HCT116 (cell line): ENCODE results near the gene PER2. TPM values are rescaled to one million over a fixed set of nuclear protein-coding genes. Genes with fewer than 3 reads are reported as not detected.

Experiments used
- ATAC-seq: fragments of 200-7000 bp; cut with Tn5 transposase; 2 replicates; pipeline ENCODE4 v1.9.1; 2020; ENCODE audit warnings: mild to moderate bottlenecking, moderate library complexity
- BruUV-seq: library from RNA; stranded (reverse); fragments of 400-500 nt; replicated peaks from 2 replicates; lab custom pipeline; 2021; lab: Mats Ljungman, UMichigan
- CTCF ChIA-PET: fragments of 300-600 bp; sonication (Branson Sonifier 250); formaldehyde crosslinking; loops from one replicate; lab custom pipeline; 2021; ENCODE audit warnings: antibody characterized with exemption; lab: Charles Lee
- POLR2A ChIA-PET: fragments of 300-600, 350-600 bp; sonication (Branson Sonifier 250); formaldehyde crosslinking; loops from one replicate; lab custom pipeline; 2021; ENCODE audit warnings: antibody characterized with exemption; lab: Charles Lee
- RAD21 ChIA-PET, 2 experiments: fragments of 300-600 bp; sonication (Branson Sonifier 250); formaldehyde crosslinking; loops; one replicate each; lab custom pipeline; 2023; ENCODE audit warnings: low total read pairs in 2 of 2; ENCODE audit not compliant: uncharacterized antibody in 2 of 2, unreplicated experiment in 2 of 2, low non-redundant PET in 1 of 2; lab: Charles Lee
- DNase-seq: peaks from one replicate; pipeline ENCODE4 v3.0.0-alpha.2; 2010; ENCODE audit warnings: low read depth, low spot score
- H2AFZ ChIP-seq: fragments of 200-600 bp; shearing (Covaris generic), sonication (generic); 2 replicates; pipeline ENCODE4 v1.6.1; 2017; ENCODE audit warnings: low read depth, mixed run types, mixed read lengths, antibody characterized with exemption, low read length; ENCODE audit not compliant: poor library complexity, severe bottlenecking
- H3K27ac ChIP-seq: 2 replicates; pipeline ENCODE4 v1.5.1; 2012; ENCODE audit warnings: low read depth, low read length
- H3K27me3 ChIP-seq: fragments of 200-600 bp; sonication (generic); 2 replicates; pipeline ENCODE4 v1.6.1; 2016; ENCODE audit warnings: mixed run types, low read length, mixed read lengths; ENCODE audit not compliant: insufficient read depth
- H3K36me3 ChIP-seq, 2 experiments: fragments of 200-500 bp in 1 of 2; fragments of 200-600 bp in 1 of 2; sonication (Bioruptor generic) in 1 of 2; sonication (generic) in 1 of 2; 2 replicates each; pipeline versions ENCODE4 v1.5.1 to v1.6.1; 2014 to 2016; ENCODE audit warnings: low read length in 2 of 2, inconsistent platforms in 1 of 2, mixed read lengths in 1 of 2, mixed run types in 1 of 2; ENCODE audit not compliant: insufficient read depth in 2 of 2, control insufficient read depth in 1 of 2
- H3K4me1 ChIP-seq, 2 experiments: fragments of 200-600 bp in 1 of 2; sonication (generic) in 1 of 2; 2 replicates each; pipeline versions ENCODE4 v1.5.1 to v1.6.1; 2012 to 2017; ENCODE audit warnings: low read length in 2 of 2, inconsistent platforms in 1 of 2, mild to moderate bottlenecking in 1 of 2, mixed read lengths in 1 of 2, mixed run types in 1 of 2, moderate library complexity in 1 of 2; ENCODE audit not compliant: insufficient read depth in 2 of 2, control insufficient read depth in 1 of 2
- H3K4me2 ChIP-seq: fragments of 200-600 bp; sonication (generic); 2 replicates; pipeline ENCODE4 v1.6.1; 2017; ENCODE audit warnings: mixed run types, low read length, mixed read lengths
- H3K4me3 ChIP-seq, 2 experiments: fragments of 200-600 bp in 1 of 2; sonication (generic) in 1 of 2; replicated peaks in 1 of 2; 2 replicates each; pipeline ENCODE4 v1.5.1; 2011 to 2016; ENCODE audit warnings: low read length in 2 of 2, control low read depth in 1 of 2, low read depth in 1 of 2, mild to moderate bottlenecking in 1 of 2, mixed read lengths in 1 of 2, mixed run types in 1 of 2
- H3K79me2 ChIP-seq: fragments of 200-600 bp; sonication (generic); 2 replicates; pipeline ENCODE4 v1.6.1; 2017; ENCODE audit warnings: mild to moderate bottlenecking, mixed run types, low read length, moderate library complexity, mixed read lengths; ENCODE audit not compliant: insufficient read depth
- H3K9ac ChIP-seq: fragments of 200-600 bp; sonication (generic); 2 replicates; pipeline ENCODE4 v1.6.1; 2016; ENCODE audit warnings: low read length, mixed read lengths
- H3K9me2 ChIP-seq: fragments of 200-600 bp; sonication (generic), shearing (Covaris generic); 2 replicates; pipeline ENCODE4 v1.6.1; 2017; ENCODE audit warnings: mixed run types, mild to moderate bottlenecking, moderate library complexity; ENCODE audit not compliant: insufficient read depth
- H3K9me3 ChIP-seq, 2 experiments: fragments of 200-500 bp in 1 of 2; fragments of 200-600 bp in 1 of 2; sonication (Bioruptor generic) in 1 of 2; sonication (generic) in 1 of 2; 2 replicates each; pipeline ENCODE4 v1.6.1; 2014 to 2017; ENCODE audit warnings: low read length in 2 of 2, mixed read lengths in 2 of 2, inconsistent platforms in 1 of 2, low read depth in 1 of 2, mild to moderate bottlenecking in 1 of 2, mixed run types in 1 of 2, moderate library complexity in 1 of 2; ENCODE audit not compliant: control insufficient read depth in 1 of 2, insufficient read depth in 1 of 2
- H4K20me1 ChIP-seq: fragments of 200-600 bp; sonication (generic), shearing (Covaris generic); 2 replicates; pipeline ENCODE4 v1.6.1; 2017; ENCODE audit warnings: mixed run types, mild to moderate bottlenecking, moderate library complexity; ENCODE audit not compliant: insufficient read depth
- ATF3 ChIP-seq: IDR thresholded peaks from 2 replicates; pipeline ENCODE4 v1.6.1; 2012
- CEBPB ChIP-seq: IDR thresholded peaks from 2 replicates; pipeline ENCODE4 v1.6.1; 2012; ENCODE audit warnings: low read depth
- EGR1 ChIP-seq: IDR thresholded peaks from 2 replicates; pipeline ENCODE4 v1.6.1; 2012; ENCODE audit warnings: low read depth
- ELF1 ChIP-seq: IDR thresholded peaks from 2 replicates; pipeline ENCODE4 v1.6.1; 2012; ENCODE audit warnings: low read depth, borderline replicate concordance
- EZH2phosphoT487 ChIP-seq: fragments of 200-600 bp; IDR thresholded peaks from 2 replicates; pipeline ENCODE4 v1.6.1; 2018; ENCODE audit warnings: antibody characterized with exemption, borderline replicate concordance
- FOSL1 ChIP-seq: IDR thresholded peaks from 2 replicates; pipeline ENCODE4 v1.6.1; 2012; ENCODE audit warnings: low read depth
- JUND ChIP-seq: IDR thresholded peaks from 2 replicates; pipeline ENCODE4 v1.6.1; 2012
- POLR2A ChIP-seq: IDR thresholded peaks from 2 replicates; pipeline ENCODE4 v1.7.0; 2011; ENCODE audit warnings: borderline replicate concordance; ENCODE audit not compliant: insufficient read depth, insufficient read length; ENCODE audit errors: extremely low read depth
- POLR2AphosphoS5 ChIP-seq: IDR thresholded peaks from 2 replicates; pipeline ENCODE4 v1.6.1; 2011; ENCODE audit warnings: mild to moderate bottlenecking, low read depth, low read length, moderate library complexity
- RAD21 ChIP-seq: IDR thresholded peaks from 2 replicates; pipeline ENCODE4 v1.6.1; 2012; ENCODE audit warnings: low read depth, mild to moderate bottlenecking
- ZFX ChIP-seq: fragments of 450-650 bp; IDR thresholded peaks from 2 replicates; pipeline ENCODE4 v1.6.1; 2017
- intact Hi-C: fragments of 100-400 bp; cut with micrococcal nuclease; formaldehyde crosslinking; loops from 2 replicates; pipeline ENCODE4 v1.10.0; 2022
- total RNA-seq: library from RNA; stranded (reverse); gene quantifications from one replicate; pipeline ENCODE4 v1.2.1, GENCODE V29; 2021; ENCODE audit not compliant: unreplicated experiment
- TF ChIP-seq, protein P1 (sequence below), 3 experiments: fragments of 200-600 bp in 1 of 3; sonication (generic) in 1 of 3; IDR thresholded peaks in 2 of 3; conservative IDR thresholded peaks in 1 of 3; 2 replicates each; pipeline ENCODE4 v1.5.1; 2012 to 2017; ENCODE audit warnings: low read depth in 2 of 3, low read length in 2 of 3, antibody characterized with exemption in 1 of 3, borderline replicate concordance in 1 of 3, control low read depth in 1 of 3, mild to moderate bottlenecking in 1 of 3, mixed read lengths in 1 of 3, mixed run types in 1 of 3, moderate library complexity in 1 of 3; ENCODE audit not compliant: insufficient read depth in 1 of 3
- TF ChIP-seq, protein P2 (sequence below): IDR thresholded peaks from 2 replicates; pipeline ENCODE4 v1.6.1; 2012; ENCODE audit warnings: low read depth

The PER2 gene
- total RNA-seq, 1 experiment from 2014 or later, result 18.7 TPM

DNA sequence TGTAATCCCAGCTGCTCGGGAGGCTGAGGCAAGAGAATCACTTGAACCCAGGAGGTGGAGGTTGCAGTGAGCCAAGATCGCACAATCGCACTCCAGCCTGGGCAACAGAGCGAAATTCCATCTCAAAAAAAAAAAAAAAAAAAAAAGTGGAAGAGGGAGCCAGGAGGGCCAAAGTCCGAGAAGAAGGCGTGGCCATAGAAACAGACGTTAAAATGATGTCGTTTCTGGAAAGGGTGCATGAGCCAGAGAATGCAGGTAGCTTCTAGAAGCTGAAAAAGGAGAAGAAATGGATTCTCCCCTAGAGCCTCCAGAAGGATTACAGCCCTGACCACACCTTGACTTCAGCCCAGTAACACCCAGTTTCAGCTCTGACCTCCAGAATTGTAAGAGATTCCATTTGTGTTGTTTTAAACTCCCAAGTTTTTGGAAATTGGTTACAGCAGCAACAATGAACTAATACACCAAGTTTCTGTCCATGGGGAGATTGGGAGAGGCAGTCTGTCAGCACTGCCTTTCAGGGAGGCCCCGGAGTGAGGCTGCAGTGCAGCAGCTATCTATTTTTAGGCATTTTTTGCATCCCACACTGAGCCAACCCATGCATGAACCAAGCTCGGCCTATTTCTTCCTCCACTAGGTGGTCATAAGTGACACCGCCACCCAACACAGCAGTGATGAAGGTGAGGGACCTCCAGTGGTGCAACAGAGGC, 17.7 kb upstream of the PER2 start:
- CTCF ChIA-PET, result no interaction called here
- no peaks in the 10 kb centered on the region for H3K27me3 ChIP-seq
- TF ChIP-seq JUND, result no peak
- TF ChIP-seq RAD21, result no peak
- no peak for TF ChIP-seq POLR2AphosphoS5
- no peak for TF ChIP-seq EGR1
- no peak for TF ChIP-seq POLR2A
- TF ChIP-seq ELF1, result no peak
- no peak for TF ChIP-seq ZFX
- TF ChIP-seq FOSL1, result no peak
- no peaks in the 10 kb centered on the region; a peak in 1 of 4 replicates for H3K4me1 ChIP-seq
- H3K36me3 ChIP-seq, result no peaks in the 10 kb centered on the region
- no peak for DNase-seq
- no peak for ATAC-seq
- H2AFZ ChIP-seq, result no peak overlapping the region
- H3K9me2 ChIP-seq, result no peaks in the 10 kb centered on the region
- H3K27ac ChIP-seq, result no peak overlapping the region
- BruUV-seq, result no TSS peak
- intact Hi-C loops, result no loop called here
- no peaks in the 10 kb centered on the region for H3K9me3 ChIP-seq
- H3K9ac ChIP-seq, result no peak overlapping the region
- no peak overlapping the region for H3K4me2 ChIP-seq
- RAD21 ChIA-PET, result no interaction called here
- H3K4me3 ChIP-seq, result no peak overlapping the region
- no peaks in the 10 kb centered on the region for H4K20me1 ChIP-seq
- POLR2A ChIA-PET, result no interaction called here
- no peaks in the 10 kb centered on the region for H3K79me2 ChIP-seq

- Histone ChIP-seq H3K4me1 (no peaks in the 10 kb centered on the region; a peak in 1 of 4 replicates), H3K36me3 (no peaks in the 10 kb centered on the region), H3K9me2 (no peaks in the 10 kb centered on the region), H3K9ac (no peak overlapping the region), H2AFZ (no peak overlapping the region), H3K4me3 (no peak overlapping the region), H3K4me2 (no peak overlapping the region), H3K27me3 (no peaks in the 10 kb centered on the region), H4K20me1 (no peaks in the 10 kb centered on the region), H3K27ac (no peak overlapping the region), H3K9me3 (no peaks in the 10 kb centered on the region), H3K79me2 (no peaks in the 10 kb centered on the region)
- ChIA-PET CTCF (interaction anchor here (0.7 to 1.0 kb wide), 3 partner anchors 11 to 52 kb away, joined by 3 to 6 read pairs (median 5); no protein-coding TSS in a partner anchor), POLR2A (no interaction called here), RAD21 (no interaction called here)
- DNase-seq (no peak), ATAC-seq (peak; percentile 72)
- TF ChIP-seq RAD21 (peak; percentile 41), CEBPB (no peak), EZH2phosphoT487 (no peak), ELF1 (no peak), POLR2AphosphoS5 (no peak), ATF3 (no peak)
- TF ChIP-seq, protein P1, sequence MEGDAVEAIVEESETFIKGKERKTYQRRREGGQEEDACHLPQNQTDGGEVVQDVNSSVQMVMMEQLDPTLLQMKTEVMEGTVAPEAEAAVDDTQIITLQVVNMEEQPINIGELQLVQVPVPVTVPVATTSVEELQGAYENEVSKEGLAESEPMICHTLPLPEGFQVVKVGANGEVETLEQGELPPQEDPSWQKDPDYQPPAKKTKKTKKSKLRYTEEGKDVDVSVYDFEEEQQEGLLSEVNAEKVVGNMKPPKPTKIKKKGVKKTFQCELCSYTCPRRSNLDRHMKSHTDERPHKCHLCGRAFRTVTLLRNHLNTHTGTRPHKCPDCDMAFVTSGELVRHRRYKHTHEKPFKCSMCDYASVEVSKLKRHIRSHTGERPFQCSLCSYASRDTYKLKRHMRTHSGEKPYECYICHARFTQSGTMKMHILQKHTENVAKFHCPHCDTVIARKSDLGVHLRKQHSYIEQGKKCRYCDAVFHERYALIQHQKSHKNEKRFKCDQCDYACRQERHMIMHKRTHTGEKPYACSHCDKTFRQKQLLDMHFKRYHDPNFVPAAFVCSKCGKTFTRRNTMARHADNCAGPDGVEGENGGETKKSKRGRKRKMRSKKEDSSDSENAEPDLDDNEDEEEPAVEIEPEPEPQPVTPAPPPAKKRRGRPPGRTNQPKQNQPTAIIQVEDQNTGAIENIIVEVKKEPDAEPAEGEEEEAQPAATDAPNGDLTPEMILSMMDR (IDR thresholded peaks at IDR 0.05 in 2 of 3, conservative IDR thresholded peaks at IDR 0.05 in 1 of 3; ENCODE audit: borderline replicate concordance in 1 of 3, insufficient read depth in 1 of 3, low read depth in 2 of 3, low read length in 2 of 3), result peak; percentile 49 to 65 (median 53); a peak in 5 of 6 replicates
- TF ChIP-seq, protein P2, sequence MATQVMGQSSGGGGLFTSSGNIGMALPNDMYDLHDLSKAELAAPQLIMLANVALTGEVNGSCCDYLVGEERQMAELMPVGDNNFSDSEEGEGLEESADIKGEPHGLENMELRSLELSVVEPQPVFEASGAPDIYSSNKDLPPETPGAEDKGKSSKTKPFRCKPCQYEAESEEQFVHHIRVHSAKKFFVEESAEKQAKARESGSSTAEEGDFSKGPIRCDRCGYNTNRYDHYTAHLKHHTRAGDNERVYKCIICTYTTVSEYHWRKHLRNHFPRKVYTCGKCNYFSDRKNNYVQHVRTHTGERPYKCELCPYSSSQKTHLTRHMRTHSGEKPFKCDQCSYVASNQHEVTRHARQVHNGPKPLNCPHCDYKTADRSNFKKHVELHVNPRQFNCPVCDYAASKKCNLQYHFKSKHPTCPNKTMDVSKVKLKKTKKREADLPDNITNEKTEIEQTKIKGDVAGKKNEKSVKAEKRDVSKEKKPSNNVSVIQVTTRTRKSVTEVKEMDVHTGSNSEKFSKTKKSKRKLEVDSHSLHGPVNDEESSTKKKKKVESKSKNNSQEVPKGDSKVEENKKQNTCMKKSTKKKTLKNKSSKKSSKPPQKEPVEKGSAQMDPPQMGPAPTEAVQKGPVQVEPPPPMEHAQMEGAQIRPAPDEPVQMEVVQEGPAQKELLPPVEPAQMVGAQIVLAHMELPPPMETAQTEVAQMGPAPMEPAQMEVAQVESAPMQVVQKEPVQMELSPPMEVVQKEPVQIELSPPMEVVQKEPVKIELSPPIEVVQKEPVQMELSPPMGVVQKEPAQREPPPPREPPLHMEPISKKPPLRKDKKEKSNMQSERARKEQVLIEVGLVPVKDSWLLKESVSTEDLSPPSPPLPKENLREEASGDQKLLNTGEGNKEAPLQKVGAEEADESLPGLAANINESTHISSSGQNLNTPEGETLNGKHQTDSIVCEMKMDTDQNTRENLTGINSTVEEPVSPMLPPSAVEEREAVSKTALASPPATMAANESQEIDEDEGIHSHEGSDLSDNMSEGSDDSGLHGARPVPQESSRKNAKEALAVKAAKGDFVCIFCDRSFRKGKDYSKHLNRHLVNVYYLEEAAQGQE, result no peak
- BruUV-seq, result no TSS peak
- intact Hi-C loops, result no loop called here
Observed at GRCh38 chr2:238305092-238305862, 16.9 kb upstream of the PER2 start.
